RWPE2 (cell line): ENCODE measurements around the gene DCST1.
A peak's percentile ranks its signal among the peaks of the same experiment; 100 is the strongest.

Source experiments
- ATAC-seq: fragments of 200-7000 bp; cut with Tn5 transposase; 3 replicates; pipeline ENCODE4 v1.9.1; 2021; ENCODE audit warnings: low read depth
- DNase-seq: peaks from one replicate; pipeline ENCODE4 v3.0.0-alpha.2; 2020; ENCODE audit warnings: low spot score
- H3K27ac ChIP-seq: fragments of 450-650 bp; 2 replicates; pipeline ENCODE4 v1.5.1; 2017; ENCODE audit warnings: mild to moderate bottlenecking; ENCODE audit not compliant: poor library complexity, severe bottlenecking
- H3K27me3 ChIP-seq: fragments of 250-450 bp; sonication (Bioruptor Pico); 2 replicates; pipeline ENCODE4 v1.5.1; 2021; ENCODE audit warnings: mild to moderate bottlenecking, moderate library complexity; ENCODE audit not compliant: insufficient read depth, poor library complexity, severe bottlenecking
- H3K36me3 ChIP-seq: fragments of 250-450 bp; sonication (Bioruptor Pico); 2 replicates; pipeline ENCODE4 v1.5.1; 2020; ENCODE audit warnings: low read depth, mild to moderate bottlenecking, moderate library complexity
- H3K4me1 ChIP-seq: fragments of 250-450 bp; sonication (Bioruptor Pico); 2 replicates; pipeline ENCODE4 v1.5.1; 2021; ENCODE audit warnings: mild to moderate bottlenecking, moderate library complexity; ENCODE audit not compliant: insufficient read depth, poor library complexity, severe bottlenecking
- H3K4me3 ChIP-seq: fragments of 250-450 bp; sonication (Bioruptor Pico); 2 replicates; pipeline ENCODE4 v1.5.1; 2021; ENCODE audit warnings: mild to moderate bottlenecking, moderate library complexity; ENCODE audit not compliant: severe bottlenecking
- H3K9me3 ChIP-seq: fragments of 250-450 bp; sonication (Bioruptor Pico); 2 replicates; pipeline ENCODE4 v1.5.1; 2021; ENCODE audit warnings: mild to moderate bottlenecking, moderate library complexity; ENCODE audit not compliant: severe bottlenecking
- TF ChIP-seq, protein P1 (sequence below): fragments of 450-650 bp; IDR thresholded peaks from one replicate; pipeline ENCODE4 v1.5.1; 2017; ENCODE audit warnings: mild to moderate bottlenecking, moderate library complexity; ENCODE audit not compliant: poor library complexity, severe bottlenecking

Gene DCST1

DNA sequence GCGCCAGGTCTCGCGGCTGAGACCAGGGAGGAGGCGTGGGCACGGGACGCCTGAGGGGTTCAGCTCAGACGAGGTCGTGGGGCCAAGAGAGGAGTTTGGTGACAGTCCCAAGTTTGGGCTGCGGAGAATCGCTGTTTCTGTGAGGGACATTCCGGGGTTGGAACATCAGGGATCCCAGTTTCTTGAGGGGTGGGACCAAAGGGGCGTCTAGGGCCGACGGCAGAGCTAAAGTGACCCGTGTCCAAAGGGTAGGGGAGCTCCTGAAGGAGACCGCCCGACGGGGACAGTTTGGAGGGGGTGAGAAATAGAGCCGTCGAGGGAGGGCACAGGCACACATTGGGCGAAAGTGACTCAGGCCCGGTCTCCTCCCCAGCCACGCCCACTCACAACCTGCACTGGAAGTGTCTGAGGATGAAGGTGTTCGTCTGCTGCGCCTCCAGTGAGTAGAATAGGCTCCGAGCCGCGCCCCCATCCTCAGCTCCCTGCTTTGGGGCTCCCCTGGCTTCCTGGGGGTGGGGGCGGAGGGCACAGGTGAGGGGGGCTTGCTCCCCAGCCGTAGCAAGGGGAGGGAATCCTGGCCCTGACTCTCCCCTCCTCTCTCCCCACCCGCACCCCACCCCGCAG lies 52.0 kb downstream of the DCST1 start:
- Histone ChIP-seq H3K27me3 (peaks cover 19% of the 10 kb centered on the region), H3K9me3 (no peaks in the 10 kb centered on the region), H3K4me1 (peaks cover 14% of the 10 kb centered on the region), H3K4me3 (peak overlapping the region; percentile 56), H3K27ac (peak overlapping the region; percentile 63), H3K36me3 (no peaks in the 10 kb centered on the region)
- DNase-seq (peak; percentile 90), ATAC-seq (peak; percentile 55)
- TF ChIP-seq, protein P1, sequence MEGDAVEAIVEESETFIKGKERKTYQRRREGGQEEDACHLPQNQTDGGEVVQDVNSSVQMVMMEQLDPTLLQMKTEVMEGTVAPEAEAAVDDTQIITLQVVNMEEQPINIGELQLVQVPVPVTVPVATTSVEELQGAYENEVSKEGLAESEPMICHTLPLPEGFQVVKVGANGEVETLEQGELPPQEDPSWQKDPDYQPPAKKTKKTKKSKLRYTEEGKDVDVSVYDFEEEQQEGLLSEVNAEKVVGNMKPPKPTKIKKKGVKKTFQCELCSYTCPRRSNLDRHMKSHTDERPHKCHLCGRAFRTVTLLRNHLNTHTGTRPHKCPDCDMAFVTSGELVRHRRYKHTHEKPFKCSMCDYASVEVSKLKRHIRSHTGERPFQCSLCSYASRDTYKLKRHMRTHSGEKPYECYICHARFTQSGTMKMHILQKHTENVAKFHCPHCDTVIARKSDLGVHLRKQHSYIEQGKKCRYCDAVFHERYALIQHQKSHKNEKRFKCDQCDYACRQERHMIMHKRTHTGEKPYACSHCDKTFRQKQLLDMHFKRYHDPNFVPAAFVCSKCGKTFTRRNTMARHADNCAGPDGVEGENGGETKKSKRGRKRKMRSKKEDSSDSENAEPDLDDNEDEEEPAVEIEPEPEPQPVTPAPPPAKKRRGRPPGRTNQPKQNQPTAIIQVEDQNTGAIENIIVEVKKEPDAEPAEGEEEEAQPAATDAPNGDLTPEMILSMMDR: no peak

DNA sequence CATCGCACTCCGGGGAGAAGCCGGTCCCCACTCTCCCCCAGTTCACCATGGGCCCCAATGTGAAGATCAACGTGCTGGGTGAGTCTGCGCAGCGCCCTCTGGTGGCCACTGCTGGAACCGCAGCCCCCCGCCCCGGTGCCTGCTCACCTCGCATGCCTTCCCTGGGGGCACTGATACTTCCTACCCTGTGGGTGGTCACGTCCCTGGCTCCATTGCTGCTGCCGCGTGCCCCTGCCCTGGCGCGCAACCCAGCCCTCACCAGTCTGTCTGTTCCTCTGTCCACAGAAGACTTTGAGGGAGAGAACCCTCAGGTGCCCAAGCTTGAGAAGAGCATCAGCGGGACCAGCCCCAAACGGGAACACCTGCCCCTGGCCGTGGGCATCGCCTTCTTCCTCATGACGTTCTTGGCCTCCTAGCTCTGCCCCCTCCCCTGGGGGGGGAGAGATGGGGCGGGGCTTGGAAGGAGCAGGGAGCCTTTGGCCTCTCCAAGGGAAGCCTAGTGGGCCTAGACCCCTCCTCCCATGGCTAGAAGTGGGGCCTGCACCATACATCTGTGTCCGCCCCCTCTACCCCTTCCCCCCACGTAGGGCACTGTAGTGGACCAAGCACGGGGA lies 52.6 kb downstream of the DCST1 start:
- H3K27ac ChIP-seq: peak overlapping the region; percentile 63
- peaks cover 13% of the 10 kb centered on the region for H3K27me3 ChIP-seq
- peak; percentile 68 for DNase-seq
- H3K36me3 ChIP-seq: no peaks in the 10 kb centered on the region
- peaks cover 14% of the 10 kb centered on the region for H3K4me1 ChIP-seq
- ATAC-seq: no peak
- no peaks in the 10 kb centered on the region for H3K9me3 ChIP-seq
- TF ChIP-seq, protein P1: peak; percentile 96
- H3K4me3 ChIP-seq: peak overlapping the region; percentile 56

DNA sequence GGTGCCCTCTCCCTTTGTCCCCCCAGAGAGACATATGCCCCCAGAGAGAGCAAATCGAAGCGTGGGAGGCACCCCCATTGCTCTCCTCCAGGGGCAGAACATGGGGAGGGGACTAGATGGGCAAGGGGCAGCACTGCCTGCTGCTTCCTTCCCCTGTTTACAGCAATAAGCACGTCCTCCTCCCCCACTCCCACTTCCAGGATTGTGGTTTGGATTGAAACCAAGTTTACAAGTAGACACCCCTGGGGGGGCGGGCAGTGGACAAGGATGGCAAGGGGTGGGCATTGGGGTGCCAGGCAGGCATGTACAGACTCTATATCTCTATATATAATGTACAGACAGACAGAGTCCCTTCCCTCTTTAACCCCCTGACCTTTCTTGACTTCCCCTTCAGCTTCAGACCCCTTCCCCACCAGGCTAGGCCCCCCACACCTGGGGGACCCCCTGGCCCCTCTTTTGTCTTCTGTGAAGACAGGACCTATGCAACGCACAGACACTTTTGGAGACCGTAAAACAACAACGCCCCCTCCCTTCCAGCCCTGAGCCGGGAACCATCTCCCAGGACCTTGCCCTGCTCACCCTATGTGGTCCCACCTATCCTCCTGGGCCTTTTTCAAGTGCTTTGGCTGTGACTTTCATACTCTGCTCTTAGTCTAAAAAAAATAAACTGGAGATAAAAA lies 53.4 kb downstream of the DCST1 start:
- H3K9me3 ChIP-seq: no peaks in the 10 kb centered on the region
- no peak overlapping the region for H3K4me3 ChIP-seq
- TF ChIP-seq, protein P1: no peak
- H3K27me3 ChIP-seq: peaks cover 6% of the 10 kb centered on the region
- peaks cover 14% of the 10 kb centered on the region for H3K4me1 ChIP-seq
- H3K27ac ChIP-seq: no peak overlapping the region
- no peak for ATAC-seq
- H3K36me3 ChIP-seq: no peaks in the 10 kb centered on the region
- no peak for DNase-seq

DNA sequence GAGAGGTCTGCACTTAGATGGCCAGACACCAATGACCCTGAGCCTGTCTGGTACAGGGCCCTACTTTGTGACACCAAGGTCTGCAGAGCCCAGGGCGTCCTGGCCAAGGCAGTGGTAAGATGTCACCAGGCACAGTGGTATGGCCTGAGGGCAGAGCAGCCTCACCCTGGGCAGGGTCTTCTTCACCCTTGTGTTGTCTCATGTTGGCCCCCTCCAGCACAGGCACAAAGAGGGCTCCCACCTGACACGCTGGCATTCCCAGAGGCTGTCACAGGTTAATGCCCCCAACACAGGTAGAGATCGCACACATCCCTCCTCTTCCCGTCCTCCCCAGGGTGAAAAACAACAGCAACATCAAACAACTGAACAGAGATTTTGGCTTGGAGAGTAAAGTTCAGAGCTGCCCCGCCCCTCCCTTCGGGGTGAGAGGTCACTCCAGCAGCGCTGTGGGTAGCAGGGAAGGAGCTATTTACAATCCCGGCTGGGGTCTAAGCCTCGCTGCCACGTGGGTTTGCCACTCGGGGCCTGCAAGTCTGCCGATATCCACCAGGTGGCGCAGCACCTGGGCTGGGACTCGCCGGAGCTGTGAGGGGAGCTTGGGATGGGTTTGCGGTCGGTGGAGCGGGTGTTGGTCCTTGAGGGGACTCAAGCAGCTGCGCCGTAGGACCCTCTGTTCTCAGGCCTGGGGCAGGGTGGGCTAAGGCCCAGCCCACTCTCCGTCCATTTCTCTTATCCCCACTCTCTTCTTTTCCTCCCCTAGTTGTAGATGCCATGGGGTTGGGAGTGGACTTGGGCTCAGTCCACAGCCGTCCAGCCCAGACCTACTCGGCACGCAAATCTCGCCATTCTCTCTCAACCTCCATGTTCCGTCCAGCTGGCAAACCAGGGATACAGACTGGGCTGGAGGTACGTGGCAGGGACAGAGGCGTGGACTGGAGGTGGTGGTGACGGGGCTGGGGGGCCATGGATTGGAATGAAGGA lies 57.7 kb downstream of the DCST1 start:
- Histone ChIP-seq H3K9me3 (no peaks in the 10 kb centered on the region), H3K36me3 (no peaks in the 10 kb centered on the region), H3K4me3 (no peak overlapping the region), H3K27me3 (no peaks in the 10 kb centered on the region), H3K27ac (no peak overlapping the region), H3K4me1 (no peaks in the 10 kb centered on the region)
- DNase-seq: no peak
- TF ChIP-seq, protein P1: peak; percentile 95
- ATAC-seq: peak; percentile 58
